GM21526 (cell line): Measurements from ENCODE around the gene TMPRSS12.
A peak's percentile ranks its signal among the peaks of the same experiment; 100 is the strongest.
"Not testable (repeated sequence)": the region's sequence is repeated elsewhere in the genome, so short reads cannot be mapped to it uniquely, and the experiment has no call there.

Experiments used
- ATAC-seq: cut with Tn5 transposase; IDR thresholded peaks from one replicate; pipeline ENCODE4 v1.9.1; 2021; ENCODE audit warnings: moderate library complexity; ENCODE audit not compliant: unreplicated experiment, low FRiP score

The TMPRSS12 gene

DNA sequence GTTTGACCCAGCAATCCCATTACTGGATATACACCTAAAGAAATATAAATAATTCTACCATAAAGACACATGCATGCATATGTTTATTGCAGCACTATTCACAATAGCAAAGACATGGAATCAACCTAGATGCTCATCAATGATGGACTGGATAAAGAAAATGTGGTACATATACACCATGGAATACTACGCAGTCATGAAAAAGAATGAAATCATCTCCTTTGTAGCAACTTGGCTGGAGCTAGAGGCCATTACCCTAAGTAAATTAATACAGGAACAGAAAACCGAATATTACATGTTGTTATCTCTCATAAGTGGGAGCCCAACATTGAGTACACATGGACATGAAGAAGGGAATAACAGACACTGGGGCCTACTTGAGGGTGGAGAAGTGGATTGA is 13.0 kb downstream of the TMPRSS12 start:
- not testable (repeated sequence) for ATAC-seq

DNA sequence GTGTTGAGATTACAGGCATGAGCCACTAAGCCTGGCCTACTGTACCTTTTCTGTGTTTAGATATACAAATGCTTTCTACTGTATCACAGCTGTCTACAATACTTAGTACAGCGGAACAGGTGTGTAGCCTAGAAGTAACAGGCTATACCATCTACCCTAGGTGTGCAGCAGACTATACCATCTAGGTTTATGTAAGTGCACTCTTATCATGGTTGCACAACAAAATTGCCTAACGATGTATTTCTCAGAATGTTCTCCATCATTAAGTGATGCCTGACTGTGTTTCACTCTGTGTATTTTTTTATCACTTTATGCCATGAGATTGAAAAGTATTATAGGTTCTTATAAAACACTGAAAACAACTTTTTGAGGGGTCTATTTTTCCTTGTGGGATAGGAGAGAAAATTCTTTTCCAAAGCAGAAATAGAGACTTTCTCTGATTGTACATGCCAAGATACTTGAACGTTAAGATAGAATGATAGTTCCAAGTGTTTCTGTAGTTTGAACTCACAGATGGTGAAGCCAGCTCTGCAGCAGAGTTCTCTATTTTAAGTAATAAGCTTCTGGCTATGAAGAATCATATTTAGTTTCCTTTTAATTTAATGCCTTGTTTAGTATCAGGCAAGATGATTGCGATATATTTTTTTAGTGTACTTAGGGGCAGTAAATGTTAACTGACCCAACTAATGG is 17.0 kb downstream of the TMPRSS12 start:
- no peak for ATAC-seq

DNA sequence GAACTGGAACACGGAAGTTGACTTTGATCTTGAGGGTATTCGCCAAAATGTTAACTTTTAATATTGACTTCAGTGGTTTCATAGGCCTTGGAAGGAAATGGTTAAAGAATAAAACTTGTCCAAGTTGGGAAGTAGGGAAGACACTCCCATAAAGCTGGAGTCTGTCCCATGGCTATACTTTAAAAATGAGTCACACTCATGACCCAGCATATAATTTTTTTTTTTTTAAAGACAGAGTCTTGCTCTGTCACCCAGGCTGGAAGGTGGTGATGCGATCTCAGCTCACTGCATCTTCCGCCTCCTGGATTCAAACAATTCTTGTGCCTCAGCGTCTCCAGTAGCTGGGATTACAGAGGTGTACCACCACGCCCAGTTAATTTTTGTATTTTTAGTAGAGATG is 19.6 kb downstream of the TMPRSS12 start:
- ATAC-seq = no peak

DNA sequence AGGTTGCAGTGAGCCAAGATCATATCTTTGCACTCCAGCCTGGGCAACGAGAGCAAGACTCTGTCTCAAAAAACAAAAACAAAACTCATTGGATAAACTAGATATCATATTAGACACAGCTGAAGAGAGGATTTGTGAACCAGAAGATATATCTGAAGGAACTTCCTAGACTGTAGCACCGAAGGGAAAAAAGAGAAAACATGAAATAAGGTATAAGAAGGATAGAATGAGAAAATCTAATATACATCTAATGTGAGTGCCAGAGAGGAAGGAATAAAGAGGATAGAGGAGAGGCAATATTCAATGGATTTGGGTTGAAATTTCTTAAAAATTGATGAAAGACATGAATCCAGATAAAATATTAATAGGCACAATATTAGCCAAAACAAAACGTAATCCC is 22.5 kb downstream of the TMPRSS12 start:
- ATAC-seq = no peak

DNA sequence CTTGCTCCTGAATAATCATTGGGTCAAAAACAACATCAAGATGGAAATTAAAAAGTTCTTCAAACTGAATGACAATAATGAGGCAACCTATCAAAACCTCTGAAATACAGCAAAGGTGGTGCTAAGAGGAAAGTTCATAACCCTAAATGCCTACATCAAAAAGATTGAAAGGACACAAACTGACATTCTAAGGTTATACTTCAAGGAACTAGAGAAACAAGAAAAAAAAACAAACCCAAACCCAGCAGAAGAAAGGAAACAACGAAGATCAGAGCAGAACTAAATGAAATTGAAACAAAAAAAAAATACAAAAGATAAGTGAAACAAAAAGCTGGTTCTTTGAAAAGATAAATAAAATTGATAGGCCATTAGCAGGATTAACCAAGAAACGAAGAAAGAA is 26.2 kb downstream of the TMPRSS12 start:
- not testable (repeated sequence) for ATAC-seq

DNA sequence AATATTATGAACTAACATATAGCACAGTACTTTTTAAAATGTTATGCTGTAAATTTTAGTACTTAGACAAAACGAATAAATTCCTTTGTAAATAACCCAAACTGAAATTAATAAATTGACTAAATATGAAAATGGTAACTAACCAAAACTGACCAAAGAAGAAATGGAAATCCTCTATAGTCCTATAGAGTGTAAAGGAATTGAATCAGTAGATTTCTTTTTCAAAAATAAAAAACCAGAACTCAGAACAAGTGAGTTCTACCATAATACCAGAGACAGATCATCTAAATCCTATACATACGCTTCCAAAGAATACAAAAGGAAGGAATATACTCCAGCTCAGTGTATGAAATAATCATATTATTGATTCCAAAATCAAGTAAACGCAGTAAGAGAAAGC is 39.8 kb downstream of the TMPRSS12 start:
- no peak for ATAC-seq

DNA sequence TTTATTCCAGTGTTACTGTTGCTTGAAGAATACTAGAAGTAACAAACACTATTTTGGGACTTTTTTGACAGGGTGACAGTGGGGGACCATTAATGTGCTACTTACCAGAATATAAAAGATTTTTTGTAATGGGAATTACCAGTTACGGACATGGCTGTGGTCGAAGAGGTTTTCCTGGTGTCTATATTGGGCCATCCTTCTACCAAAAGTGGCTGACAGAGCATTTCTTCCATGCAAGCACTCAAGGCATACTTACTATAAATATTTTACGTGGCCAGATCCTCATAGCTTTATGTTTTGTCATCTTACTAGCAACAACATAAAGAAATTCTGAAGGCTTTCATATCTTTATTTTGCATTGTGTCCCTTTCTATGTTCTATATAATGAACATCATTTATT is 44.5 kb downstream of the TMPRSS12 start:
- ATAC-seq = no peak

DNA sequence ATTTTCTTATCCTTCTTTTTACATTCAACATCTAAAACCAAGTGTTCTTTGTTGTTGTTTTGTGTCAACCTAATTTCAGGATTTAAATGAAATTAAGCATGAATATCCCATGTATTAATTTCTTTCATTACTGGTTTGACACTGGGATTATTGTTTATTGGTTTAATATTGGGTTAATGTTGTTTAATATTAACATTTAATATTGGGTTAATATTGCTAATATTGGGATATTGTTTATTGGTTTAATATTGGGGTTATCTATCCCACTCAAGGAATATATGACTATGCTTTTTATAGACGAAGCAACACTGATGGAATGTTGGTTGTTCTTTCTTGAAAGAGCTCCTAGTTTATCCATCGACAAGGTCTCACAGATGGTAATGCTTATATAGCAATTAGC is 45.9 kb downstream of the TMPRSS12 start:
- ATAC-seq = no peak

DNA sequence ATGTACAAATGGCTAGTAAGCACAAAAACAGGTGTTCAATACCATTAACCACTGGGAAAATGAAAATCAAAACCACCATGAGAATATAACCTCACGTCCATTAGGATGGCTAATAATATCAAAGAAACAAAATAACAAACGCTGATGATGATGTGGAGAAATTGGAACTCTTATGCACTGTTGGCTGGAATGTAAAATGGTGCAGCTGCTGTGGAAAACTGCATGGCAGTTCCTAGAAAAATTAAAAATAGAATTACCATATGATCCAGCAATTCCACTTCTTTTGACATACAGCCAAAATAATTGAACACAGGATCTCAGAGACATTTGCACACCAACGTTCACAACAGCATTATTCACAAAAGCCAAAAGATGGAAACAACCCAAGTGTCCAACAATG is 51.5 kb downstream of the TMPRSS12 start:
- ATAC-seq = no peak

DNA sequence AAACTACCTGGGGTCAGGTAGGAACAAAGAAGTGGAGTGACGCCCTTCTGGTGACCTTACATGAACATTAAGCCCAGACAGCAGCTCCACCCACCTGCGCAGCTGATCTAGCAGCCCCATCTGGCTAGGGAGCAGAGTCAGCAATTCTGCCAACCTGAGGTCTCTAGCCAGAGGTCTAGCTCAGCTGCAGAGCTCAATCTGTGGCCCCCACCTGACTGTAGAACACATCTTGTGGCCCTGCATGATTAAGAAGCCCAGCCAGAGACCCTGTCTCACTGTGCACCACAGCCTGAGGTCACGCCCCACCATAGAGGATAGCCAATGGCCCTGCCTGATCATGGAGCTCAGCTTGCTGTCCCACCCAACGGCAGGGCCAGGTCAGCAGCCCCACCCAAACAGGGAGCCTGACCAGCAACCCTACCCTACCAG is 59.0 kb downstream of the TMPRSS12 start:
- no peak for ATAC-seq

DNA sequence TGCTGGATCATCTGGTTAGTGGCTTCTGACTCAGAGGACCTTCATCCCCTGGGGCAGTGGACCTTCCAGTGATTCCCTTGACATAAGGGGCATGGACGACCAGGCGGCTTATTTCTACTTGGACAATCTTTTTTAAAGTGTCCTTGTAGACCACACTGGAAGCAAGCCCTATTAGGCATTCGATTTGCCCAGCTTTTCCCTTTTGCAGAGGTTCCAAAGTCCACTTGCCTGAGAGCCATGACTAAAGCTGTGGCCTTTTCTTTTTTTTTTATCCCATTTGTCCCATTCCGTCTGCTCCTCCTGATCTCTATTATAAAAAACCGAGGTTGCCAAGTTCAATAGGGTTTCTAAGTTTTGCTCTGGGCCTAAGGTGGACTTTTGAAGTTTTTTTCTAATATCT is 65.8 kb downstream of the TMPRSS12 start:
- not testable (repeated sequence) for ATAC-seq

DNA sequence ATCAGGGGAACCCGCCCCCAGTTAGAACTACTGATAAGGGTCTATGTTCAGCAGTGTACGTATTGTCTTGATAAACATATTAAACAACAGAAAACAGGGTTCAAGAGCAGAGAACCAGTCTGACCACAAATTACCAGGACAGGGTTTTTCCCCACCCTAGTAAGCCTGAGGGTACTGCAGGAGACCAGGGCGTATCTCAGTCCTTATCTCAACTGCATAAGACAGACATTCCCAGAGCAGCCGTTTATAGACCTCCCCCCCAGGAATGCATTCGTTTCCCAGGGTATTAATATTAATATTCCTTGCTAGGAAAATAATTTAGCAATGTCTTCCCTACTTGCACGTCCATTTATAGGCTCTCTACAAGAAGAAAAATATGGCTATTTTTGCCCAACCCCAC is 69.6 kb downstream of the TMPRSS12 start:
- not testable (repeated sequence) for ATAC-seq

DNA sequence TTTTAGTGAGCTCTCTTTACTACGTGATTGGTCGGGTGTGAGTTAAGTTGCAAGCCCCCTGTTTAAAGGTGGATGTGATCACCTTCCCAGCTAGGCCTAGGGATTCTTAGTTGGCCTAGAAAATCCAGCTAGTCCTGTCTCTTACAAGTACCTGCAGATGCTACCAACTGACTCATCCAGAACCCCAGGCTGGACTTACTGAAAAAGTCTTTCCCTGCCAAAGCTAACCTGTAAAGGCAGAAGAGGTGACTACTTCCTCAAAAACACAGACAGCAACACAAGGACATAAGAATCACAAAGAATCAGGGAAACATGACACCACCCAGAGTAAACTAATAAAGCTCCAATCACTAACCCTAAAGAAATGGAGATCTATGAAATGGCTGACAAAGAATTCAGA is 70.5 kb downstream of the TMPRSS12 start:
- ATAC-seq = no peak

DNA sequence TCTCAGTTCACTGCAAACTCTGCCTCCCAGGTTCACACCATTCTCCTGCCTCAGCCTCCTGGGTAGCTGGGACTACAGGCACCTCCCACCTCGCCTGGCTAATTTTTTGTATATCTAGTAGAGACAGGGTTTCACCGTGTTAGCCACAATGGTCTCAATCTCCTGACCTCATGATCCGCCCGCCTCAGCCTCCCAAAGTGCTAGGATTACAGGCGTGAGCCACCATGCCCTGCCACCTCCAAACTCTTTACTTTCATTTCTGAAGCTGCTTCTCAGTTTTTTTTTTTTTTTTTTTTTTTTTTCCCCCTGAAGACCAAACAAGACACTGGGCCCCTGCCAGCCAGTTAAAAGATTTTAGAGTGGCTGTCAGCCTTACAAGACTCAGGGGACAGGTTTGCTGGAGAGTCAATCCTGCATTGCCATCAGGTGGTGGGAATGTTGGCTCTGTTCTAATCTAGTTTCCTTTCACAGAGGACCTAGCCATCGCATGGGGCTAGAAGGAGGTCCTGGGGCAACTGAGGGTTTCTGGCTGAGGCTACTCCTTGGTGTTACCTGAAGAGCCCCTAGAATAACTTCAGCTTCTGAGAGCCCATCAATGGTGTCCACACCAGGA is 72.3 kb downstream of the TMPRSS12 start:
- ATAC-seq = no peak

DNA sequence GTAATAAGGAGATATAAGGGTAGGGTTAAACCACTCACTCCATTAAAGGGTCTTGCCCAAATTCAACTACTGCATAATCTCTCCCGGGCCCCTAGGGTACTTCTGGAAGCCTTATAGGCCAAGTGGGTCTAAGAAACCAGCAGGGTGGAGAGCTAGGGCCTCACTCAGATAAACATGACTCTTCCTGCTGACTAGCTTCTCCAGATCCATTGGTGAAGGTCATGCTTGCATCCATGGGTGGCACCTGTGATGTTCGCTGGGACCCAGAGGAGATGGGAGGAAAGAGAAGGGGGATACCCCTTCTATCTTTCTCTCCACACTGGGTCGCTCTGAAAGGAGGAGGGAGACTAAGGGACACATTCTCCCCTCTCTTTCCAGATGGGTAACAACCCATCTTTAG is 73.6 kb downstream of the TMPRSS12 start:
- ATAC-seq = no peak

DNA sequence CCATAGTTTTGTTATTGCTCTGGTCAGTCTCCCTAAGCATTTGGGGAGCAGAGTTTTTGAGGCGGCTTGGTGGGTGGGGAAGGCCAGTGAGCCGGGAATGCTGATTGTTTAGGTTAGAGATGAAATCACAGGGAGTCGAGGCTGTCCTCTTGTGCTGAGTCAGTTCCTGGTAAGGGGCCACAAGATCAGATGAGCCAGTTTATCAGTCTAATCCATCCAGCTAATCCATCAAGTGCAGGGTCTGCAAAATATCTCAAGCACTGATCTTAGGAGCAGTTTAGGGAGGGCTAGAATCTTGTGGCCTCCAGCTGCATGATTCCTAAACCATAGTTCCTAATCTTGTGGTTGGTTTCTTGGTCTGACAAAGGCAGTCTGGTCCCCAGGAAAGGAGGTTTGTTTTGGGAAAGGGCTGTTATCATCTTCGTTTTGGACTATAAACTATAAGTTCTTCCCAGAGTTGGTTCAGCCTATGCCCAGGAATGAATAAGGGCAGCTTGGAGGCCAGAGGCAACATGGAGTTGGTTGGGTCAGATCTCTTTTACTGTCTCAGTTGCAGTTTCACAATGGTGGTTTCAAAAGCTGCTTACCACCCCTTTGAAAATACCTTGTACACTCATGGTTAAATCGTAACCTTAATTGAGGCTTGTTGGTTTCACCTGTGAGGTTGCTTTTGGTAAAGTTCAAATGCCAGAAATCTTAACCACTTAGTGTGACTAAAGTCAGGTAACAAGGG is 76.0 kb downstream of the TMPRSS12 start:
- no peak for ATAC-seq

DNA sequence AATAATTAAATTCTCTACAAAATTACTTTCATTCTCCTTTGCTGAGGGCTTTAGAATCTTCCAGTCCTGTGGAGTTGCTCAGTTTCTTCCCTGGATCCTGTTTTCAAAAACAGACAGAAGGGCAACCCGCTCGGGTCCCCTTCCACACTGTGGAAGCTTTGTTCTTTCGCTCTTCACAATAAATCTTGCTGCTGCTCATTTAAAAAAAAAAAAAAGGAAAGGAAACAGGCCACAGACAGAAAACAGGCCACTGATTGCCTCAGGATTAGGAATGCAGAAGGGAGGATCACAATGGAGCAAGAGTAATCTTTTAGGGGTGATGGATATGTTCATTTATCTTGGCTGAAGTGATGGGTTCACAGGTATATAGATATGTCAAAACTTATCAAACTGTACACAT is 80.1 kb downstream of the TMPRSS12 start:
- no peak for ATAC-seq

DNA sequence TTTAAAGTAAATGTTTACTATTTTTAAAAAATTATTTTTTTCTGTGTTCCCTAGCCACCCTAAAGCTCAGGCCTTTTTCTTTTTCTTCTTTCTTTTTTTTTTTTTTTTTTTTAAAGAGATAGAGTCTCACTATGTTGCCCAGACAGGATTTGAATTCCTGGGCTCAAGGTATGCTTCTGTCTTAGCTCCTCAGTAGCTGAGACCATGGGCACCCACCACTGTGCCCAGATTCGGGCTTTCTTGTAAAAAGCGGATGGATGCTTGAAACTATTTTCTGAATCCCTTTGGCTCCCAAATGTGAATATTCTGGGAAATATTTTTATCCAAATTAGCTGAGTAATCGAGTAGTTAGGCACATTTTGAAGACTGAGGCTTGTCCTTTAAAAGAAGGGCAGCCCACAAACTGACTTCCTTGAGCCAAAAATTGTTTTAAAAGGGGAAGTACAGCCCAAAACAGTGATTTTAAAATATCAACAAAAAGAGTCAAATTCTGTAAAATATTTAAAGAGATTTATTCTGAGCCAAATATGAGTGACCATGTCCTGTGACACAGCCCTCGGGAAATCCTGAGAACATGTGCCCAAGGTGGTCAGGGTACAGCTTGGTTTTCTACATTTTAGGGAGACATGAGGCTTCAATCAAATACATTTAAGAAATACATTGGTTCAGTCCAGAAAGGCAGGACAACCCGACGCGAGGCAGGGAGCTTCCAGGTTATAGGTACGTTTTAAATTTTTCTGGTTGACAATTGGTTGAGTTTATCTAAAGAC is 80.8 kb downstream of the TMPRSS12 start:
- ATAC-seq = no peak

DNA sequence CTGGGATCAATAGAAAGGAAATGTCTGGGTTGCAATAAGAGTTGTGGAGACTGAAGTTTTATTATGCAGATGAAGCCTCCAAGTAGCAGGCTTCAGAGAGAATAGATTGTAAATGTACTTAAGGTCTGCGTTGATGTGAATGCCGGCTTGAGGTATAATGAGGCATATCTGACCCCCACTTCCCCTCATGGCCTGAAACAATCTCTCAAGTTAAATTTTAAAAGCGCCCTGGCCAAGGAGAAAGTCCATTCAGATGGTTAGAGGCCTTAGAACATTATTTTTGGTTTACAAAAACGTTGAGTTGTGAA is 81.4 kb downstream of the TMPRSS12 start:
- ATAC-seq = no peak

DNA sequence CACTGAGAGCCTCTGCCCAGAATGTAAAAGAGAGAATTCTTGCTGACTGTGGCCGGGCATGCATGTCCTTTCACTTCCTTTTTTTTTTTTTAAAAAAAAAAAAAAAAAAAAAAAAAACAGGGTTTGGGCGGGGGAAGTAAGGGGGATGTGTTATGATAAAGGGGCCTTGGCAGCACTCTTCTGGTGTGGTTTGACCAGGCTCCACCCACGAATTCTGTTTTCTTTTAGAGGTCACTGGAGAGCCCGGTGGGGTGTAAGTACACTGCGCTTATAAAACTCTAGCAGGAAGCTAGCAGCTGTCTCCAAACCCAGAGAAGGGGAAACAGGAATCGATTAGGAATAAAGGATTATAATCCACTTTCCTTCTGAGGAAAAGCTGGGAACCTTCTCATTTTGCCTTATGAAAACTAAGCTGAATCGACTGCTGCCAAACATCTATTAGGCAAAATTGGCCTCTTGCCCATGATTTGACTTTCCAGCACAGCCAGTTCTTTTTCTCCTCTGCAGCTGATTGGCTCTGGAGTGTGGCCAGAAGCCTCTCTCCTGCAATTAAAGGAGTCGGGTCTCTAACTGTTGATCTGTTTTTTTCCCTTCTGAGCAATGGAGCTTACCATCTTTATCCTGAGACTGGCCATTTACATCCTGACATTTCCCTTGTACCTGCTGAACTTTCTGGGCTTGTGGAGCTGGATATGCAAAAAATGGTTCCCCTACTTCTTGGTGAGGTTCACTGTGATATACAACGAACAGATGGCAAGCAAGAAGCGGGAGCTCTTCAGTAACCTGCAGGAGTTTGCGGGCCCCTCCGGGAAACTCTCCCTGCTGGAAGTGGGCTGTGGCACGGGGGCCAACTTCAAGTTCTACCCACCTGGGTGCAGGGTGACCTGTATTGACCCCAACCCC is 82.0 kb downstream of the TMPRSS12 start:
- ATAC-seq = peak; percentile 81
